ENCODE measurements around the gene TFCP2L1.
"Not testable (repeated sequence)": the region's sequence is repeated elsewhere in the genome, so short reads cannot be mapped to it uniquely, and the experiment has no call there.

TFCP2L1 gene, protein sequence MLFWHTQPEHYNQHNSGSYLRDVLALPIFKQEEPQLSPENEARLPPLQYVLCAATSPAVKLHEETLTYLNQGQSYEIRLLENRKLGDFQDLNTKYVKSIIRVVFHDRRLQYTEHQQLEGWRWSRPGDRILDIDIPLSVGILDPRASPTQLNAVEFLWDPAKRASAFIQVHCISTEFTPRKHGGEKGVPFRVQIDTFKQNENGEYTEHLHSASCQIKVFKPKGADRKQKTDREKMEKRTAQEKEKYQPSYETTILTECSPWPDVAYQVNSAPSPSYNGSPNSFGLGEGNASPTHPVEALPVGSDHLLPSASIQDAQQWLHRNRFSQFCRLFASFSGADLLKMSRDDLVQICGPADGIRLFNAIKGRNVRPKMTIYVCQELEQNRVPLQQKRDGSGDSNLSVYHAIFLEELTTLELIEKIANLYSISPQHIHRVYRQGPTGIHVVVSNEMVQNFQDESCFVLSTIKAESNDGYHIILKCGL

DNA sequence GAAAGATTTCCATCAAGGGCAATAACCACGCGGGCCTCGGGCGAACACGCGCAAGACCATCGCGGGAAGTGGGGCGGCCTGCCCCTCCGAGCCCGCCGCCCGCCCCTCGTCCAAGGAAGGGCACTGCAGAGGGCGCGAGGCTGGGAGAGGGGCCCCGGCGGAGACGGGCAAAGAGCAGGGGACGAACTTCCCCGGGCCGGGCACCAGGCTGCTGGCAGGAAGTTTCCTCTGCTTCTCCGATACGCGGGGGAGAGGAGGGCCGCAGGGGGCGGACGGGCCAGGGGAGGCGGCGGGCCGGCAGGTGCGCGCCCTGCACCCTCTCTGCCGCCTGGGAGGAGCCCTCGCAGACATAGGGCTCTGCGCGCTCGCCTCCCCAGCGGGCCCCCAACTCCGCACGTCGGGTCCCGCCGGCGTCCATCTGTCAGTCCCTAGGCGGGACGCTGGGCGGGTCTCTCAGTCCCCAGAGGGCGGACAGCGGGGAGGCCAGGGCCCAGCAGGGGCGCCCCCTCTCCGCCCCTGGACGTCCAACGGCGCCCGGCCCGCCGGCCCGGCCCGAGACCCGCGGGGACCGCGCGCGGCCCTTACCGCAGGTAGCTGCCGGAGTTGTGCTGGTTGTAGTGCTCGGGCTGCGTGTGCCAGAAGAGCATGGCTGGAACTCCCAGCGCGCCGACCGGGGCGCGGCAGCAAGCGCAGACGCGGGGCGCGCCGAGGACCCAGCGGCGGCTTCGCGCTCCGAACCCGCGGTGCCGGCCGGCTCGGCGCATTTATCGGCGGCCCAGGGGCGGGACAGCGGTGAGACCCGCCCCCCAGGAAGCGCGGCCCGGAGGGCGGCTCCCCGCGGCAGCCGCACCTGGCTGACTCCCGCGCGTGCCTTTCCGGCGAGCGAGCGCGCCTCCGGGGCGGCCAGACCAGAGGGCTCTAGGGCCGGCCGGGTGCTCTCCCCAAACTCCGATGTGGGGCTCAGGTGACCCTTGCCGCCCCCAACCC is at the start of gene TFCP2L1:
TSS of gene TFCP2L1 (minus strand) at position 740 of the 987 bp plus-strand sequence. CDS start at position 647, 93 bp downstream.
- ChIA-PET POLR2A (no interaction called here), CTCF (no interaction called here)
- no peak within 1 kb of the TSS for H3K4me3 ChIP-seq (ENCODE audit: low read depth, low read length)
- TF ChIP-seq, protein P1, sequence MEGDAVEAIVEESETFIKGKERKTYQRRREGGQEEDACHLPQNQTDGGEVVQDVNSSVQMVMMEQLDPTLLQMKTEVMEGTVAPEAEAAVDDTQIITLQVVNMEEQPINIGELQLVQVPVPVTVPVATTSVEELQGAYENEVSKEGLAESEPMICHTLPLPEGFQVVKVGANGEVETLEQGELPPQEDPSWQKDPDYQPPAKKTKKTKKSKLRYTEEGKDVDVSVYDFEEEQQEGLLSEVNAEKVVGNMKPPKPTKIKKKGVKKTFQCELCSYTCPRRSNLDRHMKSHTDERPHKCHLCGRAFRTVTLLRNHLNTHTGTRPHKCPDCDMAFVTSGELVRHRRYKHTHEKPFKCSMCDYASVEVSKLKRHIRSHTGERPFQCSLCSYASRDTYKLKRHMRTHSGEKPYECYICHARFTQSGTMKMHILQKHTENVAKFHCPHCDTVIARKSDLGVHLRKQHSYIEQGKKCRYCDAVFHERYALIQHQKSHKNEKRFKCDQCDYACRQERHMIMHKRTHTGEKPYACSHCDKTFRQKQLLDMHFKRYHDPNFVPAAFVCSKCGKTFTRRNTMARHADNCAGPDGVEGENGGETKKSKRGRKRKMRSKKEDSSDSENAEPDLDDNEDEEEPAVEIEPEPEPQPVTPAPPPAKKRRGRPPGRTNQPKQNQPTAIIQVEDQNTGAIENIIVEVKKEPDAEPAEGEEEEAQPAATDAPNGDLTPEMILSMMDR (IDR thresholded peaks at IDR 0.05; ENCODE audit: insufficient read depth, low read length, missing control alignments): no peak
- DNase-seq (ENCODE audit: low read depth, low spot score): no peak

DNA sequence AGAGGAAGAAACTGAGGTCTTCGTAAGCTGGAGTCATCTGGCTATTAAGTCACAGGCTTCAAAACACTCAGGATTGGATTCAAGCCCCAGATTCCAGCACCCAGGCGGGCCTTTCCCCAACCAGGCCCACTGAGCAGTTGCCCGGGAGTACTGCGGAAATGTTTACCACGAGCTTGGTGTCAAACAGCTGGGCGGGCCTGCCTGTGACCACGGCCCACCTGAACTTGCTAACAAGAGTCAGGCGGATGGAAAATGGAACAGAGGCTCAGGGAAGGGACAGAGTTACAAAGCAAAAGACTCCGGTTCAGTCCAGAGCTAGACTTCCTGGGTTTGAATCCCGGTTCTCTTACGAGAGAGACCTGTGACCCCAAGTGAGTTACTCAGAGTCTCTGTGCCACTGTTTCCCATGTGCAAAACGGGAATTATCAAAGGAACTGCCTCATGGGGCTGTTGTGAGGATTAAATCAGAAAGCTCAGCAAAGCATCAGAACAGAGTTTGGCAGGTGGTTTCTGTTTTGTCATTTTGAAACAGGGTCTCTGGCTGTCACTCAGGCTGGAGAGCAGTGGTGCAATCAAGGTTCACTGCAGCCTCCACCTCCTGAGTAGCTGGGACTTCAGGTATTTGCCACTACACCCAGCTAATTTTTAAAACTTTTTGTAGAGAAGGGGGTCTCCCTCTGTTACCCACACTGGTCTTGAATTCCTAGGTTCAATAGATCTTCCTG is 49.0 kb upstream of the TFCP2L1 start:
- TF ChIP-seq, protein P1 (IDR thresholded peaks at IDR 0.05; ENCODE audit: insufficient read depth, low read length, missing control alignments): no peak
- POLR2A ChIA-PET: no interaction called here
- CTCF ChIA-PET: interaction anchor here (1.2 to 1.3 kb wide), 2 partner anchors 21 to 68 kb away, joined by 3 to 5 read pairs; no protein-coding TSS in a partner anchor
- H3K4me3 ChIP-seq (ENCODE audit: low read depth, low read length): no peak overlapping the region
- DNase-seq (ENCODE audit: low read depth, low spot score): no peak

DNA sequence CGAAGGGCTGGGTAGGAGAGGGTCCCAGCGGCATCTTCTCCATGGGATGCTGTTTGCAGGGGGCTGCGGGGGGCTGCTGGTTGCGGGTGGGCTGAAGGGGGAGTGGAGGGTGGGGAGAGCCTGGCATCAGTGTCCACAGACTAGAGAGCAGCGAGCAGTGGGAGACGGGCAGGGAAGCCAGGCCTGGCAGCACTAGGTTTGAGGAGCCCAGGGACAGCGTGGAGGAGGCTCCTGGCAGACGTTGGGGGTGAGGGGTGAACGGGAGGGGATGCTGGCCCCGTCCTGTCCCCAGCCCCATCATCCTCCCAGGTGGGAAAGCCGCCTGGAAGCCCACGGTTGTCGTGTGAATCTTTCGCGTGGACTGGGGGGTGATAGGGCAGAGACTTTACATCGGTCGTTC is 48.2 kb upstream of the TFCP2L1 start:
- no peak for DNase-seq (ENCODE audit: low read depth, low spot score)
- ChIA-PET POLR2A (no interaction called here), CTCF (no interaction called here)
- TF ChIP-seq, protein P1 (IDR thresholded peaks at IDR 0.05; ENCODE audit: insufficient read depth, low read length, missing control alignments): no peak
- no peak overlapping the region for H3K4me3 ChIP-seq (ENCODE audit: low read depth, low read length)

DNA sequence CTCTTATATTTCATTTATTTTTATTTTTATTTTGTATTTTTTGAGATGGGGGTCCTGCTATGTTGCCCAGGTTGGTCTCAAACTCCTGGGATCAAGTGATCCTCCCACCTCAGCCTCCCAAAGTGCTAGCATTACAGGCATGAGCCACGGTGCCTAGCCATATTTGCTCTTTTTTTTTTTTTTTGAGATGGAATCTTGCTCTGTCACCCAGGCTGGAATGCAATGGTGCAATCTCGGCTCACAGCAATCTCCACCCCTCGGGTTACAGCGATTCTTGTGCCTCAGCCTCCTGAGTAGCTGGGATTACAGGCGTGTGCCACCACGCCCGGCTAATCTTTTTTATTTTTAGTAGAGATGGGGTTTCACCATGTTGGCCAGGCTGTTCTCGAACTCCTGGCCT is 46.3 kb upstream of the TFCP2L1 start:
- H3K4me3 ChIP-seq (ENCODE audit: low read depth, low read length); POLR2A ChIA-PET; DNase-seq (ENCODE audit: low read depth, low spot score); CTCF ChIA-PET: not testable (repeated sequence)

DNA sequence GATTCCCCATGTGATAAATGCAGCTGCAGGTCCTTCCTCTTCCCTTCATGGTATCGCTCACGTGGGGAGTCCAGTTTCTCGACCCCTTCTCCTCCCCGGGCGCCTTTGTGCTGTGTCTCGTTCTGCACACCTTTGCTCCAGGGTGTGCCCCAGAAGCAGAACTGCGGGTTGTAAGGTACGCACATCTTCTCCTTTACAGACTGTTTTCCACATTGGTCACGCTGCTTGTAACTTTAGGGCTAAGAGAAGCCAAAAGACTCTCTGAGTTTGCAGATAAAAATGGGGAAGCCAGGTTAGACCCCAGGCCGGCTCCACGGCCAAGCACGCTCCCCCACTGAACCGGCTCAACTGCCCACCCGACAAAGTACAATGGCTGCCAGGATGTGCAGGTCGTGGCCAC is 45.9 kb upstream of the TFCP2L1 start:
- ChIA-PET POLR2A (no interaction called here), CTCF (no interaction called here)
- no peak for DNase-seq (ENCODE audit: low read depth, low spot score)
- H3K4me3 ChIP-seq (ENCODE audit: low read depth, low read length): no peak overlapping the region
- TF ChIP-seq, protein P1 (IDR thresholded peaks at IDR 0.05; ENCODE audit: insufficient read depth, low read length, missing control alignments): no peak

DNA sequence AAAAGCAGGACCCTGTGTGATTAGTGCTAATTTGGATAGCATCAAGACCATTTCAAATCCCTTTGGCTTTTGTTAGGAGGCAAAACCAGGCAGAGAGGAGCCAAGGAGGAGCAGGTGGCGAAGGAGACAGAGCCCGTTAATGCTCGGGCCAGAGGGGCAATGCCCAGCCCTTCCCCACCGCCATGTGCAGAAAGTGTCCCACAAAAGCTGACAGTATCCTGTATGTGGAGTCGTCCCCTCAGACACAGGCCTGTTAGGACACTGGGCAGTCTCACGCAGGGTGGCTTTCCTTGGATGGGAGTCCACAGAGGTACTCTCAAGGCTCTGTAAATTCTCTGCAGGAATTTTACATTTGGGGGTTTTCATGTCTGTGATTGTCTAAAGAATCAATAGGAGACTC is 44.8 kb upstream of the TFCP2L1 start:
- H3K4me3 ChIP-seq (ENCODE audit: low read depth, low read length): no peak overlapping the region
- no peak for DNase-seq (ENCODE audit: low read depth, low spot score)
- TF ChIP-seq, protein P1 (IDR thresholded peaks at IDR 0.05; ENCODE audit: insufficient read depth, low read length, missing control alignments): no peak
- ChIA-PET CTCF (no interaction called here), POLR2A (no interaction called here)

Data from AG04449 (cell line).